HepG2 (cell line): ENCODE measurements around the gene RRP12. TPM values are rescaled to one million over a fixed set of nuclear protein-coding genes. Genes with fewer than 3 reads are reported as not detected.

ENCODE experiments used
- ATAC-seq: fragments of 200-7000 bp; cut with Tn5 transposase; 3 replicates; pipeline ENCODE4 v1.9.1; 2020; ENCODE audit warnings: mild to moderate bottlenecking, moderate library complexity
- BruUV-seq: library from RNA; stranded (reverse); fragments of 400-500 nt; replicated peaks from 2 replicates; lab custom pipeline; 2021; lab: Mats Ljungman, UMichigan
- CTCF ChIA-PET: fragments of 300-600 bp; formaldehyde crosslinking; extraction: SDS; loops from one replicate; lab custom pipeline; 2021; ENCODE audit warnings: low total read pairs, inconsistent platforms, low intra/inter-chr PET ratio; lab: Yijun Ruan, JAX
- POLR2A ChIA-PET: fragments of 350-600 bp; sonication (Branson Sonifier 250); formaldehyde crosslinking; loops from one replicate; lab custom pipeline; 2020; ENCODE audit warnings: antibody characterized with exemption, inconsistent platforms; lab: Yijun Ruan, JAX
- DNase-seq: peaks from one replicate; pipeline ENCODE4 v3.0.0-alpha.2; 2015; ENCODE audit warnings: low spot score
- FAIRE-seq: peaks from 3 replicates; lab custom pipeline; 2011; peaks lifted over from hg19 to GRCh38; lab: Jason Lieb, UNC
- H2AFZ ChIP-seq: one replicate; pipeline ENCODE4 v1.6.1; 2011; ENCODE audit warnings: low read length, inconsistent platforms
- H3K27ac ChIP-seq: fragments of 300-600 bp; 3 replicates; pipeline ENCODE4 v1.8.0; 2011; ENCODE audit warnings: mixed run types, mild to moderate bottlenecking, mixed read lengths, low read length, inconsistent platforms; ENCODE audit not compliant: insufficient read depth; ENCODE audit errors: extremely low read length
- H3K27me3 ChIP-seq, 2 experiments: fragments of 200-600 bp in 1 of 2; 2 replicates in 1 of 2; 3 replicates in 1 of 2; pipeline versions ENCODE4 v1.6.0 to v1.8.0; 2011; ENCODE audit warnings: low read length in 2 of 2, mild to moderate bottlenecking in 2 of 2, moderate library complexity in 2 of 2, inconsistent platforms in 1 of 2; ENCODE audit not compliant: insufficient read depth in 2 of 2, control insufficient read depth in 1 of 2
- H3K36me3 ChIP-seq, 2 experiments: fragments of 200-600 bp in 1 of 2; replicated peaks in 1 of 2; 2 replicates in 1 of 2; 3 replicates in 1 of 2; pipeline versions ENCODE4 v1.5.1 to v1.8.0; 2011; ENCODE audit warnings: low read length in 2 of 2, inconsistent platforms in 1 of 2; ENCODE audit not compliant: insufficient read depth in 2 of 2, control insufficient read depth in 1 of 2
- H3K4me1 ChIP-seq: 2 replicates; pipeline ENCODE4 v1.5.1; 2012; ENCODE audit warnings: low read length, inconsistent platforms; ENCODE audit not compliant: insufficient read depth
- H3K4me2 ChIP-seq: 2 replicates; pipeline ENCODE4 v1.6.0; 2011; ENCODE audit warnings: low read depth, low read length, inconsistent platforms
- H3K4me3 ChIP-seq, 3 experiments: fragments of 200-600 bp in 1 of 3; sonication (generic), shearing (Covaris generic) in 1 of 3; replicated peaks in 1 of 3; 2 replicates each; pipeline ENCODE4 v1.5.1; 2011 to 2016; ENCODE audit warnings: low read length in 3 of 3, inconsistent platforms in 2 of 3, low read depth in 2 of 3, mild to moderate bottlenecking in 2 of 3, control low read depth in 1 of 3, mixed read lengths in 1 of 3; ENCODE audit not compliant: insufficient read depth in 1 of 3
- H3K79me2 ChIP-seq: one replicate; pipeline ENCODE4 v1.6.1; 2011; ENCODE audit warnings: low read length, inconsistent platforms; ENCODE audit not compliant: insufficient read depth
- H3K9ac ChIP-seq: 2 replicates; pipeline ENCODE4 v1.6.0; 2011; ENCODE audit warnings: mild to moderate bottlenecking, low read depth, low read length, inconsistent platforms; ENCODE audit not compliant: insufficient read depth
- H3K9me3 ChIP-seq: 2 replicates; pipeline ENCODE4 v1.5.1; 2012; ENCODE audit warnings: mild to moderate bottlenecking, low read length
- H4K20me1 ChIP-seq: 2 replicates; pipeline ENCODE4 v1.6.0; 2011; ENCODE audit warnings: inconsistent platforms, mild to moderate bottlenecking, low read length, moderate library complexity; ENCODE audit not compliant: insufficient read depth
- ARNT2 ChIP-seq: sonication (generic); formaldehyde crosslinking; IDR thresholded peaks from 2 replicates; pipeline ENCODE4 v1.8.0; 2022; ENCODE audit warnings: mild to moderate bottlenecking, low read depth, missing genetic modification reagents, moderate library complexity
- DNMT1 ChIP-seq: sonication (generic); formaldehyde crosslinking; IDR thresholded peaks from 2 replicates; pipeline ENCODE4 v1.5.1; 2020; ENCODE audit warnings: mild to moderate bottlenecking, missing genetic modification reagents
- KLF13 ChIP-seq: sonication (generic); formaldehyde crosslinking; IDR thresholded peaks from 2 replicates; pipeline ENCODE4 v1.4.0; 2020; ENCODE audit warnings: mild to moderate bottlenecking, missing genetic modification reagents
- MAFF ChIP-seq: IDR thresholded peaks from 2 replicates; pipeline ENCODE4 v1.6.1; 2011; ENCODE audit warnings: low read depth, low read length, improper control_type of control experiment
- NCOR1 ChIP-seq: fragments of 200-600 bp; sonication (generic); IDR thresholded peaks from 2 replicates; pipeline ENCODE4 v1.7.0; 2017; ENCODE audit warnings: antibody characterized with exemption, low read length, borderline replicate concordance
- PHF20 ChIP-seq: sonication (generic); formaldehyde crosslinking; IDR thresholded peaks from 2 replicates; pipeline ENCODE4 v1.5.0; 2020; ENCODE audit warnings: mild to moderate bottlenecking, missing genetic modification reagents
- RAD21 ChIP-seq: fragments of 450-650 bp; formaldehyde crosslinking; IDR thresholded peaks from 2 replicates; pipeline ENCODE4 v1.5.0; 2020; ENCODE audit warnings: mild to moderate bottlenecking
- RXRB ChIP-seq: IDR thresholded peaks from 2 replicates; pipeline ENCODE4 v1.6.1; 2016; ENCODE audit warnings: borderline replicate concordance, missing genetic modification reagents, missing compliant biosample characterization
- SIX1 ChIP-seq: sonication (generic); formaldehyde crosslinking; IDR thresholded peaks from 2 replicates; pipeline ENCODE4 v1.4.0; 2020; ENCODE audit warnings: missing genetic modification reagents, borderline replicate concordance
- SNAI1 ChIP-seq: sonication (generic); formaldehyde crosslinking; IDR thresholded peaks from 2 replicates; pipeline ENCODE4 v1.5.0; 2020; ENCODE audit warnings: mild to moderate bottlenecking, missing genetic modification reagents, borderline replicate concordance
- SP1 ChIP-seq, 2 experiments: fragments of 450-650 bp in 1 of 2; sonication (generic) in 1 of 2; formaldehyde crosslinking in 1 of 2; IDR thresholded peaks; 2 replicates each; pipeline versions ENCODE4 v1.4.0 to v1.6.1; 2016 to 2020; ENCODE audit warnings: missing genetic modification reagents in 1 of 2
- ZNF33A ChIP-seq: sonication (generic); formaldehyde crosslinking; IDR thresholded peaks from 2 replicates; pipeline ENCODE4 v1.5.1; 2020; ENCODE audit warnings: missing genetic modification reagents, mild to moderate bottlenecking, moderate library complexity, borderline replicate concordance
- ZNF350 ChIP-seq: sonication (generic); formaldehyde crosslinking; IDR thresholded peaks from 2 replicates; pipeline ENCODE4 v1.4.0; 2020; ENCODE audit warnings: mild to moderate bottlenecking, low read depth, missing genetic modification reagents, borderline replicate concordance
- ZNF776 ChIP-seq: sonication (generic); formaldehyde crosslinking; IDR thresholded peaks from 2 replicates; pipeline ENCODE4 v1.4.0; 2020; ENCODE audit warnings: mild to moderate bottlenecking, missing genetic modification reagents
- whole genome bisulfite sequencing: methylation state at CpG from one replicate; pipeline ENCODE4 v1.1.6; 2017; ENCODE audit warnings: low lambda C conversion rate; 5-methylcytosine and 5-hydroxymethylcytosine counted together
- in situ Hi-C: cut with HindIII; loops from 2 replicates; pipeline ENCODE4 v1.10.0; 2017; ENCODE audit warnings: low pct_unique_long_range_greater_than_20kb; ENCODE audit not compliant: extremely low pct_ligation_motif_present
- intact Hi-C: fragments of 100-400 bp; cut with micrococcal nuclease; formaldehyde crosslinking; loops from one replicate; pipeline ENCODE4 v1.10.0; 2022; ENCODE audit not compliant: unreplicated experiment
- polyA plus RNA-seq, 8 experiments: library from polyadenylated mRNA; depleted of rRNA in 3 of 8; stranded (reverse) in 7 of 8; unstranded in 1 of 8; fragments of >200 nt; fragmentation: Illumina TruSeq in 4 of 8; extraction: Trizol in 4 of 8; gene quantifications; 2 replicates each; pipeline versions ENCODE4 v1.2.1 to v1.2.3, GENCODE V29; 2011 to 2016; ENCODE audit warnings: low read depth in 4 of 8, missing spikeins in 1 of 8, mixed read lengths in 1 of 8; ENCODE audit not compliant: insufficient read depth in 1 of 8
- total RNA-seq, 5 experiments: library from RNA; depleted of rRNA; stranded (reverse); fragments of >200 nt; fragmentation: Illumina TruSeq; extraction: Trizol; gene quantifications; 2 replicates each; pipeline ENCODE4 v1.2.3, GENCODE V29; 2016; ENCODE audit warnings: low read depth in 1 of 5
- TF ChIP-seq, protein P1 (sequence below): sonication (generic); formaldehyde crosslinking; IDR thresholded peaks from 2 replicates; pipeline ENCODE4 v1.4.0; 2020; ENCODE audit warnings: mild to moderate bottlenecking, missing genetic modification reagents
- TF ChIP-seq, protein P2 (sequence below): sonication (generic); formaldehyde crosslinking; IDR thresholded peaks from 2 replicates; pipeline ENCODE4 v1.8.1; 2023; ENCODE audit warnings: mild to moderate bottlenecking, moderate library complexity, missing genetic modification reagents
- TF ChIP-seq, protein P3 (sequence below): sonication (generic); formaldehyde crosslinking; IDR thresholded peaks from 2 replicates; pipeline ENCODE4 v1.4.0; 2020; ENCODE audit warnings: missing genetic modification reagents
- TF ChIP-seq, protein P4 (sequence below): IDR thresholded peaks from 2 replicates; pipeline ENCODE4 v1.6.1; 2016; ENCODE audit warnings: low read depth, borderline replicate concordance
- TF ChIP-seq, protein P5 (sequence below): sonication (generic); formaldehyde crosslinking; IDR thresholded peaks from 2 replicates; pipeline ENCODE4 v1.5.0; 2020; ENCODE audit warnings: missing genetic modification reagents

Gene RRP12
- total and polyA plus RNA-seq, 2 of the 13 experiments (the other 11 are each of a cell fraction or from before 2014, with no cell fraction given), result 13.2 to 39.4 TPM

DNA sequence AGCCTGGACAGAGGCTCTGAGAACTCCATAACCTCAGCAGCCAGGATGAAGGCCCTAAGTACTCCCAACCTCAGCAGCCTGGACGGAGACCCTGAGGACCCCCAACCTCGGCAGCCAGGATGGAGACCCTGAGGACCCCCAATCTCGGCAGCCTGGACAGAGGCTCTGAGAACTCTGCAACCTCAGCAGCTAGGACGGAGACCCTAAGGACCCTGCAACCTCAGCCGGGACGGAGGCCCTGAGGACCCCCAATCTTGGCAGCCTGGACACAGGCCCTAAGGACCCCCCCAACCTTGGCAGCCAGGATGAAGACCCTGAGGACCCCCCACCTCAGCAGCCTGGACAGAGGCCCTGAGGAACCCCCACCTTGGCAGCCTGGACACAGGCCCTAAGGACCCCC is 16.5 kb downstream of the RRP12 start:
- POLR2A ChIA-PET, result no interaction called here
- no peak for ATAC-seq
- in situ Hi-C loops, result no loop called here

More for the DNA sequence above, 16.5 kb downstream of the RRP12 start:
- H3K4me2 ChIP-seq, result no peak overlapping the region
- H2AFZ ChIP-seq, result no peak overlapping the region
- H3K36me3 ChIP-seq, result peaks cover 18 to 65% of the 10 kb centered on the region in 2 experiments; a peak in 4 of 5 replicates
- no peaks in the 10 kb centered on the region for H3K9me3 ChIP-seq
- no TSS peak for BruUV-seq
- CTCF ChIA-PET, result no interaction called here
- no peaks in the 10 kb centered on the region for H3K27me3 ChIP-seq
- DNase-seq (no peak), FAIRE-seq (no peak)
- no peak overlapping the region for H3K4me3 ChIP-seq
- H3K27ac ChIP-seq, result no peak overlapping the region
- no CpG with 5 or more reads among the region's 6 CpGs for WGBS
- TF ChIP-seq ZNF776 (no peak), RXRB (CRISPR knock-in tag) (no peak), MAFF (no peak), SIX1 (CRISPR knock-in tag) (no peak), KLF13 (CRISPR knock-in tag) (no peak), ARNT2 (no peak), NCOR1 (no peak), DNMT1 (no peak), ZNF33A (no peak), PHF20 (CRISPR knock-in tag) (no peak), RAD21 (no peak), SP1 (IDR thresholded peaks at IDR 0.05) (no peak), SP1 (CRISPR knock-in tag; IDR thresholded peaks at IDR 0.05) (no peak), ZNF350 (CRISPR knock-in tag) (no peak), SNAI1 (CRISPR knock-in tag) (no peak)
- TF ChIP-seq, protein P1, sequence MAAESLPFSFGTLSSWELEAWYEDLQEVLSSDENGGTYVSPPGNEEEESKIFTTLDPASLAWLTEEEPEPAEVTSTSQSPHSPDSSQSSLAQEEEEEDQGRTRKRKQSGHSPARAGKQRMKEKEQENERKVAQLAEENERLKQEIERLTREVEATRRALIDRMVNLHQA (CRISPR knock-in tag), result no peak
- TF ChIP-seq, protein P2, sequence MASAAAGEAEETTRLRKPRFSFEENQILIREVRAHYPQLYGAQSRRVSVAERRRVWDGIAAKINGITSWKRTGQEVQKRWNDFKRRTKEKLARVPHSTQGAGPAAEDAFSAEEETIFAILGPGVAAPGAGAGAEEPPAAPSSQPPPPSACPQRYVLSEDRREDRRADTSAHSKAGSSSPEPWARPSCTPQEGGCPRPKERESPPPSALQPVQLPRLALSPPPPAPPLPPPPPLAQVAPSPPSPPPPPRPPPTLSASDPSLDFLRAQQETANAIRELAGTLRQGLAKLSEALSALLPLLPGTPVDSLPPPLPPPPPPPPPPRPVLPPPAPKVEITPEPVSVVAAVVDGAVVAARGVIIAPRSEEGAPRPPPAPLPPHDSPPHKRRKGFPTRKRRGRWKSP (CRISPR knock-in tag), result no peak
- TF ChIP-seq, protein P3, sequence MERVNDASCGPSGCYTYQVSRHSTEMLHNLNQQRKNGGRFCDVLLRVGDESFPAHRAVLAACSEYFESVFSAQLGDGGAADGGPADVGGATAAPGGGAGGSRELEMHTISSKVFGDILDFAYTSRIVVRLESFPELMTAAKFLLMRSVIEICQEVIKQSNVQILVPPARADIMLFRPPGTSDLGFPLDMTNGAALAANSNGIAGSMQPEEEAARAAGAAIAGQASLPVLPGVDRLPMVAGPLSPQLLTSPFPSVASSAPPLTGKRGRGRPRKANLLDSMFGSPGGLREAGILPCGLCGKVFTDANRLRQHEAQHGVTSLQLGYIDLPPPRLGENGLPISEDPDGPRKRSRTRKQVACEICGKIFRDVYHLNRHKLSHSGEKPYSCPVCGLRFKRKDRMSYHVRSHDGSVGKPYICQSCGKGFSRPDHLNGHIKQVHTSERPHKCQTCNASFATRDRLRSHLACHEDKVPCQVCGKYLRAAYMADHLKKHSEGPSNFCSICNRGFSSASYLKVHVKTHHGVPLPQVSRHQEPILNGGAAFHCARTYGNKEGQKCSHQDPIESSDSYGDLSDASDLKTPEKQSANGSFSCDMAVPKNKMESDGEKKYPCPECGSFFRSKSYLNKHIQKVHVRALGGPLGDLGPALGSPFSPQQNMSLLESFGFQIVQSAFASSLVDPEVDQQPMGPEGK (CRISPR knock-in tag), result no peak
- TF ChIP-seq, protein P4, sequence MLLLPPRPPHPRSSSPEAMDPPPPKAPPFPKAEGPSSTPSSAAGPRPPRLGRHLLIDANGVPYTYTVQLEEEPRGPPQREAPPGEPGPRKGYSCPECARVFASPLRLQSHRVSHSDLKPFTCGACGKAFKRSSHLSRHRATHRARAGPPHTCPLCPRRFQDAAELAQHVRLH, result no peak
- TF ChIP-seq, protein P5, sequence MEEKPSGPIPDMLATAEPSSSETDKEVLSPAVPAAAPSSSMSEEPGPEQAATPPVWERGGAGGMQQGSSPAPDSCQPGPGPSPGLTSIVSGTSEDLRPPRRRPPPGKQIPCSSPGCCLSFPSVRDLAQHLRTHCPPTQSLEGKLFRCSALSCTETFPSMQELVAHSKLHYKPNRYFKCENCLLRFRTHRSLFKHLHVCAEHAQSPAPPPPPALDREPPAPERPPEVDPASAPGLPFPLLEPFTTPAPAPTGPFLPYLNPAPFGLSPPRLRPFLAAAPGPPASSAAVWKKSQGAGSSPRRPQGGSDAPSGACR (CRISPR knock-in tag), result no peak
- intact Hi-C loops, result no loop called here
- no peaks in the 10 kb centered on the region for H4K20me1 ChIP-seq
- H3K9ac ChIP-seq, result no peak overlapping the region
- H3K4me1 ChIP-seq, result no peaks in the 10 kb centered on the region
- H3K79me2 ChIP-seq, result no peaks in the 10 kb centered on the region
